ENCODE results near the gene SORCS1. TPM values are rescaled to one million over a fixed set of nuclear protein-coding genes. Genes with fewer than 3 reads are reported as not detected.

Gene SORCS1
- total and polyA plus RNA-seq, 2 donors (not counting 1 experiment from before 2014, with no cell fraction given) = under 0.01 to 0.01 TPM

DNA sequence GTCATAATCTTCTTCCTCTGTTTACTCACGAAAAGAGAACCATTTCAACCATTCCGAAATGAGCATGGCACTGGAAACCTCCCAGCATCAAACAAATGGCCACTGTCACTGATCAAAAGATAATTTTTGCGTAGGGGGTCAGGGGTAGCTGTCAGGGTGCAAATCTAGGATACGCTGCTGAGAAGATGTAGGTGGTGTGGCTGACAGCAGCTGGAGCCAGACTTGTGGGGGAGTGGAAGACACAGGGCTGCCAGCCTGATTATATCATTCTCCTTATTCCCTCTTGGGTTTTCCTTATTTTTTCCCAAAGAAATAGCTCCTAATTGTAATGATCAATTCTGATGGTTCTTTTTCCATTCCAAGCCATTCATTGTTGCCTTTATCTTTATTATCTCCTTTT is 266.1 kb downstream of the SORCS1 start:
- Histone ChIP-seq H3K36me3 (ENCODE audit: control insufficient read depth, insufficient read depth, low read length) (no peaks in the 10 kb centered on the region), H3K27me3 (ENCODE audit: control insufficient read depth, insufficient read depth, low read length) (no peaks in the 10 kb centered on the region), H3K9me3 (ENCODE audit: control insufficient read depth, insufficient read depth, low read depth, low read length) (no peaks in the 10 kb centered on the region), H3K27ac (ENCODE audit: insufficient read depth, low read length) (no peak overlapping the region), H4K20me1 (ENCODE audit: control insufficient read depth, extremely low read depth, insufficient read depth, low read length) (no peaks in the 10 kb centered on the region), H2AFZ (ENCODE audit: low read length) (no peak overlapping the region), H3K4me2 (ENCODE audit: extremely low read depth, insufficient read depth, low read length) (no peak overlapping the region), H3K4me1 (ENCODE audit: control insufficient read depth, extremely low read depth, insufficient read depth, low read length) (no peaks in the 10 kb centered on the region), H3K4me3 (replicated peaks in 1 of 4; ENCODE audit: control extremely low read depth in 1 of 4, insufficient read depth in 1 of 4, low read depth in 3 of 4, low read length in 4 of 4) (no peak overlapping the region), H3K79me2 (ENCODE audit: control insufficient read depth, insufficient read depth, low read length) (no peaks in the 10 kb centered on the region), H3K9ac (ENCODE audit: insufficient read depth, low read length) (no peak overlapping the region)
- TF ChIP-seq, protein P1, sequence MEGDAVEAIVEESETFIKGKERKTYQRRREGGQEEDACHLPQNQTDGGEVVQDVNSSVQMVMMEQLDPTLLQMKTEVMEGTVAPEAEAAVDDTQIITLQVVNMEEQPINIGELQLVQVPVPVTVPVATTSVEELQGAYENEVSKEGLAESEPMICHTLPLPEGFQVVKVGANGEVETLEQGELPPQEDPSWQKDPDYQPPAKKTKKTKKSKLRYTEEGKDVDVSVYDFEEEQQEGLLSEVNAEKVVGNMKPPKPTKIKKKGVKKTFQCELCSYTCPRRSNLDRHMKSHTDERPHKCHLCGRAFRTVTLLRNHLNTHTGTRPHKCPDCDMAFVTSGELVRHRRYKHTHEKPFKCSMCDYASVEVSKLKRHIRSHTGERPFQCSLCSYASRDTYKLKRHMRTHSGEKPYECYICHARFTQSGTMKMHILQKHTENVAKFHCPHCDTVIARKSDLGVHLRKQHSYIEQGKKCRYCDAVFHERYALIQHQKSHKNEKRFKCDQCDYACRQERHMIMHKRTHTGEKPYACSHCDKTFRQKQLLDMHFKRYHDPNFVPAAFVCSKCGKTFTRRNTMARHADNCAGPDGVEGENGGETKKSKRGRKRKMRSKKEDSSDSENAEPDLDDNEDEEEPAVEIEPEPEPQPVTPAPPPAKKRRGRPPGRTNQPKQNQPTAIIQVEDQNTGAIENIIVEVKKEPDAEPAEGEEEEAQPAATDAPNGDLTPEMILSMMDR (conservative IDR thresholded peaks at IDR 0.05 in 1 of 2, IDR thresholded peaks at IDR 0.05 in 1 of 2; ENCODE audit: low read depth in 1 of 2, low read length in 2 of 2) = no peak
- no peak for TF ChIP-seq EZH2 (IDR thresholded peaks at IDR 0.05; ENCODE audit: low read length, missing control alignments)
- DNase-seq (ENCODE audit: low read depth in 2 of 2) = no peak

DNA sequence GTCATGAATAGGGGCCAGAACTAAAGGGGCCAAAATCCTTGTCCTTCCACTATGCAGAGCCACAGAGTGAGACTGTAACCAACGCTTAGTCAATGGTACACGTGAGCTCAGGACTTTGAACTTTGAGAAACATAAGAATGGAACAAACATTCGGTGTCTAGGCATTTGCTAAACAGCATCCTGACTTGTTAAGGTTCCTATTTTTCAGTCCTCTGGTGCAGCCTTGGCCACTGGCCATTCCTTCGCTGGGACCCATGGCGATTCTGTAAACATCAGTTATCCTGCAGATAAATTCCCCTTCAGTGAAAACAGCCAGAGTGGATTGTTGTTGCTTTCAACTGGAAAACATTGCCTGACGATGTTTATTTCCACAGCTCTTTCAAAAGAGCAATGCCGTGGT is 266.8 kb downstream of the SORCS1 start:
- DNase-seq (ENCODE audit: low read depth in 2 of 2) = no peak
- TF ChIP-seq, protein P1 (conservative IDR thresholded peaks at IDR 0.05 in 1 of 2, IDR thresholded peaks at IDR 0.05 in 1 of 2; ENCODE audit: low read depth in 1 of 2, low read length in 2 of 2) = no peak
- TF ChIP-seq EZH2 (IDR thresholded peaks at IDR 0.05; ENCODE audit: low read length, missing control alignments) = no peak
- H3K4me2 ChIP-seq (ENCODE audit: extremely low read depth, insufficient read depth, low read length) = no peak overlapping the region
- H3K27ac ChIP-seq (ENCODE audit: insufficient read depth, low read length) = no peak overlapping the region
- H3K4me1 ChIP-seq (ENCODE audit: control insufficient read depth, extremely low read depth, insufficient read depth, low read length) = no peaks in the 10 kb centered on the region
- H2AFZ ChIP-seq (ENCODE audit: low read length) = no peak overlapping the region
- H3K9ac ChIP-seq (ENCODE audit: insufficient read depth, low read length) = no peak overlapping the region
- no peaks in the 10 kb centered on the region for H4K20me1 ChIP-seq (ENCODE audit: control insufficient read depth, extremely low read depth, insufficient read depth, low read length)
- H3K27me3 ChIP-seq (ENCODE audit: control insufficient read depth, insufficient read depth, low read length) = no peaks in the 10 kb centered on the region
- no peak overlapping the region for H3K4me3 ChIP-seq (replicated peaks in 1 of 4; ENCODE audit: control extremely low read depth in 1 of 4, insufficient read depth in 1 of 4, low read depth in 3 of 4, low read length in 4 of 4)
- no peaks in the 10 kb centered on the region for H3K9me3 ChIP-seq (ENCODE audit: control insufficient read depth, insufficient read depth, low read depth, low read length)
- no peaks in the 10 kb centered on the region for H3K79me2 ChIP-seq (ENCODE audit: control insufficient read depth, insufficient read depth, low read length)
- no peaks in the 10 kb centered on the region for H3K36me3 ChIP-seq (ENCODE audit: control insufficient read depth, insufficient read depth, low read length)

DNA sequence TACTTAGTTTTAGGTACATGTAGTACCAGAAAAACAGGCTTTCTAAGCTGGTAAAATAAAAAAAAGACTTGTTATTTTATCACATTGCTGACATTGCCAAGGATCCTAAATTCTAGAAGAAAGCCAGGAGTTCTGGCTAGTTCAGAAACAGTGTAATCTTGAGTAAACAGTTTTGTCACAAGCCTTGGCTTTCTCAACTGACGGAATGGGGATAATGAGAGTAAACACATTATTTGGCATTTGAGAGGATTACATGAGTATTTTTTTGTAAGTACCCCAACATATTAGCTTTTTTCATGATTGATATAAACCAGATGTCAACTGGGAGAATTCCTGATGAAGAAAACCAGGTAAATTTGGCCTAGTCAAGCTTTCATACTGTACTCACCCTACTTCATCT is 269.8 kb downstream of the SORCS1 start:
- no peak for DNase-seq (ENCODE audit: low read depth in 2 of 2)
- H4K20me1 ChIP-seq (ENCODE audit: control insufficient read depth, extremely low read depth, insufficient read depth, low read length) = no peaks in the 10 kb centered on the region
- no peak overlapping the region for H3K4me2 ChIP-seq (ENCODE audit: extremely low read depth, insufficient read depth, low read length)
- TF ChIP-seq, protein P1 (conservative IDR thresholded peaks at IDR 0.05 in 1 of 2, IDR thresholded peaks at IDR 0.05 in 1 of 2; ENCODE audit: low read depth in 1 of 2, low read length in 2 of 2) = no peak
- no peak for TF ChIP-seq EZH2 (IDR thresholded peaks at IDR 0.05; ENCODE audit: low read length, missing control alignments)
- H3K36me3 ChIP-seq (ENCODE audit: control insufficient read depth, insufficient read depth, low read length) = no peaks in the 10 kb centered on the region
- H3K27ac ChIP-seq (ENCODE audit: insufficient read depth, low read length) = no peak overlapping the region
- H3K9ac ChIP-seq (ENCODE audit: insufficient read depth, low read length) = no peak overlapping the region
- H3K9me3 ChIP-seq (ENCODE audit: control insufficient read depth, insufficient read depth, low read depth, low read length) = no peaks in the 10 kb centered on the region
- H3K27me3 ChIP-seq (ENCODE audit: control insufficient read depth, insufficient read depth, low read length) = no peaks in the 10 kb centered on the region
- H2AFZ ChIP-seq (ENCODE audit: low read length) = no peak overlapping the region
- no peak overlapping the region for H3K4me3 ChIP-seq (replicated peaks in 1 of 4; ENCODE audit: control extremely low read depth in 1 of 4, insufficient read depth in 1 of 4, low read depth in 3 of 4, low read length in 4 of 4)
- no peaks in the 10 kb centered on the region for H3K79me2 ChIP-seq (ENCODE audit: control insufficient read depth, insufficient read depth, low read length)
- no peaks in the 10 kb centered on the region for H3K4me1 ChIP-seq (ENCODE audit: control insufficient read depth, extremely low read depth, insufficient read depth, low read length)
